ENCODE data around the gene MARK1. TPM values are rescaled to one million over a fixed set of nuclear protein-coding genes. Genes with fewer than 3 reads are reported as not detected.

MARK1 gene
- total and polyA plus RNA-seq, 9 of the 15 experiments (the other 6 are each of a cell fraction or from before 2014, with no cell fraction given) = not detected

DNA sequence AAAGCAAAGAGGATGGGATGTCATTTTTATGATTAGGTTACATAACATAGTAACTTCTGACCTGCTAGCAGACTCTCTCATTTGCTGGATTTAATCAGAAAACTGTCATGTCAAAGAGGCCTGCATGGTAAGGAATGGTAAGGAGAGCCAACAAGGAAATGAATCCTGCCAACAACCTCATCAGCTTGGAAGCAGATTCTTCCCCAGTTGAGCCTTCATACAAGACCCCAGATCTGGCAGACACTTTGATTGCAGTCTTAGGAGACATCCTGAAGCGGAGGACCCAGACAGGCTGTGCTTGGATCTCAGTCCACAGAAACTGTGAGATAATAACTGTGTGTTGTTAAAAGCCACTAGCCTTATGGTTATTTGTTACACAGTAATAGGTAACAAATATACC lies 27.6 kb upstream of the MARK1 start:
- intact Hi-C loops (cut with micrococcal nuclease) = no loop called here
- Histone ChIP-seq H3K27ac (ENCODE audit: extremely low read depth, low read depth, low read length) (no peak overlapping the region), H3K4me1 (replicated peaks in 1 of 2; ENCODE audit: control insufficient read depth in 2 of 2, insufficient read depth in 2 of 2, low read length in 2 of 2) (no peaks in the 10 kb centered on the region), H2AFZ (ENCODE audit: low read depth, low read length) (no peak overlapping the region), H3K27me3 (ENCODE audit: control insufficient read depth in 2 of 2, insufficient read depth in 2 of 2, low read length in 2 of 2) (peaks cover 0 to 2% of the 10 kb centered on the region in 2 experiments; a peak in 1 of 5 replicates), H3K4me3 (no peak overlapping the region), H4K20me1 (replicated peaks; ENCODE audit: control insufficient read depth, insufficient read depth, low read length) (0 out of 2 replicates have a peak, but pooled peaks cover 4% of the 10 kb centered on the region), H3K9ac (ENCODE audit: insufficient read depth in 1 of 2, low read depth in 2 of 2, low read length in 2 of 2) (no peak overlapping the region), H3K9me3 (replicated peaks; ENCODE audit: control insufficient read depth, insufficient read depth, low read depth, low read length) (no peaks in the 10 kb centered on the region), H3K4me2 (ENCODE audit: insufficient read depth, low read length) (no peak overlapping the region), H3K79me2 (ENCODE audit: control insufficient read depth, insufficient read depth, low read length) (no peaks in the 10 kb centered on the region), H3K9me1 (ENCODE audit: control insufficient read depth, insufficient read depth, low read length) (no peaks in the 10 kb centered on the region), H3K36me3 (ENCODE audit: control insufficient read depth, insufficient read depth, low read length) (no peaks in the 10 kb centered on the region)
- ChIA-PET POLR2A (no interaction called here), CTCF (ENCODE audit: low intra/inter-chr PET ratio) (no interaction called here)
- BruUV-seq (replicated peaks) = no TSS peak
- in situ Hi-C loops (cut with MboI) = no loop called here
- no peak for TF ChIP-seq ZNF354B (CRISPR knock-in tag; IDR thresholded peaks at IDR 0.05)
- TF ChIP-seq ZNF589 (CRISPR knock-in tag; IDR thresholded peaks at IDR 0.05; ENCODE audit: low read depth) = no peak
- TF ChIP-seq CTBP1 (IDR thresholded peaks at IDR 0.05; ENCODE audit: borderline replicate concordance) = no peak
- WGBS (ENCODE audit: insufficient coverage, low coverage, missing lambda C conversion rate) = 0% methylated on average over 1 of the region's 1 CpG
- no peak for FAIRE-seq
- no peak for ATAC-seq
- DNase-seq (ENCODE audit: extremely low read depth in 1 of 4, low spot score in 3 of 4) = no peak

DNA sequence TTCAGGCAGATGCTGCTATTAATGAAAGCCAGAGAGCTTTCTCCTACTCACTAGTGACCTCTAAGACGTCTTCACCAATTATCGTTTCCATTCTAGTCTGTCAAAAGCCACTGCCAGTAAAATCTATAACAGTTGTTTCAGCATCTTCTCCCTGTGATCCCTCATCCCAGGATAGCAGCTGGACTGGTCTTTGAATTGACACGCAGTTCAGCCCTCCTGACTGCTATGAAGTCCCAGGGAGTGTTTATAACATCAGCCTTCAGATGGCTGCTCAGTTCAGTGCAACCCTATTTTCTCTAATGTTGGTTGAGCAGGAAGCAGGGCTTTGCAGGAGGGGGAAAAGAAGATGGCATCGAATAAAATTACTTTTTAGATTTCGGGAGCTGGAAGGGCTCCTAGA lies 23.6 kb upstream of the MARK1 start:
- no peaks in the 10 kb centered on the region; a peak in 1 of 5 replicates for H3K27me3 ChIP-seq (ENCODE audit: control insufficient read depth in 2 of 2, insufficient read depth in 2 of 2, low read length in 2 of 2)
- no peaks in the 10 kb centered on the region for H3K4me1 ChIP-seq (replicated peaks in 1 of 2; ENCODE audit: control insufficient read depth in 2 of 2, insufficient read depth in 2 of 2, low read length in 2 of 2)
- no peak overlapping the region for H3K4me3 ChIP-seq
- ATAC-seq (no peak), FAIRE-seq (no peak), DNase-seq (ENCODE audit: extremely low read depth in 1 of 4, low spot score in 3 of 4) (no peak)
- H3K9me3 ChIP-seq (replicated peaks; ENCODE audit: control insufficient read depth, insufficient read depth, low read depth, low read length) = no peaks in the 10 kb centered on the region
- H2AFZ ChIP-seq (ENCODE audit: low read depth, low read length) = no peak overlapping the region
- in situ Hi-C loops (cut with MboI) (no loop called here), intact Hi-C loops (cut with micrococcal nuclease) (no loop called here)
- under 1% methylated on average over 5 of the region's 5 CpGs for WGBS (ENCODE audit: insufficient coverage, low coverage, missing lambda C conversion rate)
- H3K27ac ChIP-seq (ENCODE audit: extremely low read depth, low read depth, low read length) = no peak overlapping the region
- no peaks in the 10 kb centered on the region for H3K9me1 ChIP-seq (ENCODE audit: control insufficient read depth, insufficient read depth, low read length)
- no TSS peak for BruUV-seq (replicated peaks)
- POLR2A ChIA-PET = interaction anchor here (1.4 kb wide), 1 partner anchor 8 kb away, joined by 3 read pairs; no protein-coding TSS in a partner anchor
- H4K20me1 ChIP-seq (replicated peaks; ENCODE audit: control insufficient read depth, insufficient read depth, low read length) = no peaks in the 10 kb centered on the region
- no peaks in the 10 kb centered on the region for H3K36me3 ChIP-seq (ENCODE audit: control insufficient read depth, insufficient read depth, low read length)
- CTCF ChIA-PET (ENCODE audit: low intra/inter-chr PET ratio) = no interaction called here
- no peak overlapping the region for H3K4me2 ChIP-seq (ENCODE audit: insufficient read depth, low read length)
- no peaks in the 10 kb centered on the region for H3K79me2 ChIP-seq (ENCODE audit: control insufficient read depth, insufficient read depth, low read length)
- no peak overlapping the region for H3K9ac ChIP-seq (ENCODE audit: insufficient read depth in 1 of 2, low read depth in 2 of 2, low read length in 2 of 2)
- TF ChIP-seq, protein P1, sequence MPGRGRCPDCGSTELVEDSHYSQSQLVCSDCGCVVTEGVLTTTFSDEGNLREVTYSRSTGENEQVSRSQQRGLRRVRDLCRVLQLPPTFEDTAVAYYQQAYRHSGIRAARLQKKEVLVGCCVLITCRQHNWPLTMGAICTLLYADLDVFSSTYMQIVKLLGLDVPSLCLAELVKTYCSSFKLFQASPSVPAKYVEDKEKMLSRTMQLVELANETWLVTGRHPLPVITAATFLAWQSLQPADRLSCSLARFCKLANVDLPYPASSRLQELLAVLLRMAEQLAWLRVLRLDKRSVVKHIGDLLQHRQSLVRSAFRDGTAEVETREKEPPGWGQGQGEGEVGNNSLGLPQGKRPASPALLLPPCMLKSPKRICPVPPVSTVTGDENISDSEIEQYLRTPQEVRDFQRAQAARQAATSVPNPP (IDR thresholded peaks at IDR 0.05; ENCODE audit: borderline replicate concordance, insufficient read depth, insufficient read length) = no peak
- no peak for TF ChIP-seq RBM17 (IDR thresholded peaks at IDR 0.05; ENCODE audit: borderline replicate concordance, low read depth, low read length)
- TF ChIP-seq NCOA6 (IDR thresholded peaks at IDR 0.05) = no peak
- no peak for TF ChIP-seq ZFP30 (CRISPR knock-in tag; IDR thresholded peaks at IDR 0.05; ENCODE audit: borderline replicate concordance)
- TF ChIP-seq ZNF644 (tag; IDR thresholded peaks at IDR 0.05; ENCODE audit: low read depth) = no peak
- TF ChIP-seq, protein P2, sequence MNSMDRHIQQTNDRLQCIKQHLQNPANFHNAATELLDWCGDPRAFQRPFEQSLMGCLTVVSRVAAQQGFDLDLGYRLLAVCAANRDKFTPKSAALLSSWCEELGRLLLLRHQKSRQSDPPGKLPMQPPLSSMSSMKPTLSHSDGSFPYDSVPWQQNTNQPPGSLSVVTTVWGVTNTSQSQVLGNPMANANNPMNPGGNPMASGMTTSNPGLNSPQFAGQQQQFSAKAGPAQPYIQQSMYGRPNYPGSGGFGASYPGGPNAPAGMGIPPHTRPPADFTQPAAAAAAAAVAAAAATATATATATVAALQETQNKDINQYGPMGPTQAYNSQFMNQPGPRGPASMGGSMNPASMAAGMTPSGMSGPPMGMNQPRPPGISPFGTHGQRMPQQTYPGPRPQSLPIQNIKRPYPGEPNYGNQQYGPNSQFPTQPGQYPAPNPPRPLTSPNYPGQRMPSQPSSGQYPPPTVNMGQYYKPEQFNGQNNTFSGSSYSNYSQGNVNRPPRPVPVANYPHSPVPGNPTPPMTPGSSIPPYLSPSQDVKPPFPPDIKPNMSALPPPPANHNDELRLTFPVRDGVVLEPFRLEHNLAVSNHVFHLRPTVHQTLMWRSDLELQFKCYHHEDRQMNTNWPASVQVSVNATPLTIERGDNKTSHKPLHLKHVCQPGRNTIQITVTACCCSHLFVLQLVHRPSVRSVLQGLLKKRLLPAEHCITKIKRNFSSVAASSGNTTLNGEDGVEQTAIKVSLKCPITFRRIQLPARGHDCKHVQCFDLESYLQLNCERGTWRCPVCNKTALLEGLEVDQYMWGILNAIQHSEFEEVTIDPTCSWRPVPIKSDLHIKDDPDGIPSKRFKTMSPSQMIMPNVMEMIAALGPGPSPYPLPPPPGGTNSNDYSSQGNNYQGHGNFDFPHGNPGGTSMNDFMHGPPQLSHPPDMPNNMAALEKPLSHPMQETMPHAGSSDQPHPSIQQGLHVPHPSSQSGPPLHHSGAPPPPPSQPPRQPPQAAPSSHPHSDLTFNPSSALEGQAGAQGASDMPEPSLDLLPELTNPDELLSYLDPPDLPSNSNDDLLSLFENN (IDR thresholded peaks at IDR 0.05; ENCODE audit: low read depth in 2 of 2, low read length in 2 of 2) = no peak
- TF ChIP-seq YBX1 (IDR thresholded peaks at IDR 0.05) = no peak

Data from K562 (cell line).